Glomerular endothelial cell (primary cell): ENCODE results near the gene MED26. TPM values are rescaled to one million over a fixed set of nuclear protein-coding genes. Genes with fewer than 3 reads are reported as not detected.

Source experiments
- DNase-seq: peaks from one replicate; pipeline ENCODE4 v3.0.0-alpha.2; 2011; ENCODE audit warnings: low read depth, low spot score; ENCODE audit errors: extremely low read depth
- total RNA-seq: library from RNA; depleted of rRNA; stranded (reverse); fragments of >200 nt; gene quantifications from 2 replicates; pipeline ENCODE4 v1.2.3, GENCODE V29; 2015

The MED26 gene
- total RNA-seq, 1 donor from 2014 or later = 11.7 TPM

DNA sequence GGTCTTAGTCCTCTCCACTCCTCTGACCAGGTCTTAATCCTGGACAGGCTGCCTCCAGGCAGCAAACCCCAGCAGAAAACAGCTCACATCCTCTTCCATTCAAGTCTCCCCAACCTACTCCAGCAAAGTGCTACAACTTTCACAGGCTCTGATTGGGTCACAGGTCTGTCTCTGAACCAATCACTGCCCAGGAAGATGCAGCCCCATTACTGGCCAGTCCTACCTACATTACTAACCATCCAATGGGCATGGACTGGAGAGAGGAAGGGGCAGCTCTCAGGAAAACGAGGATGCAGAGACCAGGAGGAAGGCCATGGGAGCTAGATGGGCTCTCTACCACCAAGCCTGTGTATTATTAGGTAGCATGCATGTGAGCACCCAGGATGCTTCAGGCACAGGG, 12.2 kb downstream of the MED26 start:
- DNase-seq = no peak

GRCh38 chr19:16614941-16615340, 13.1 kb downstream of the MED26 start:
- no peak for DNase-seq

DNA sequence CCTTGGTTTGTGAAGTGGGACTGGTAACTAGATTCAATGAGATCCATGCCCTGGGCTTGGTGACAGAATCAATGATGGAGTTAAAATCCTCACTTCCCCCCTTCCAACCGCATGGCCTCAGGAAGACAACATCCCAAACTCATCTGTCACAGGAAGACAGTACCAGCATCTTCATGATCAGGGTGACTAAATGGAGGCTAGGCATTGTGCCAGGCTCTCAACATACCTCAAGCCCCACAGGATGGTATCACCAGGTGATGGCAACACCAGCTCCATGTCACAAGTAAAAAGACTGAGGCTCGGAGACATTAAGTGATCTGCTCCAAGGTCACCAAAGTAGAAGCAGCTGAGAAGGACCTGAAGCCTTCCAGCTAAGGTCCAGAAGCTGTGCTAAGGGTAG, 14.2 kb downstream of the MED26 start:
- DNase-seq = no peak

- no peak for DNase-seq
Observed at GRCh38 chr19:16612636-16613035, 15.4 kb downstream of the MED26 start.

DNA sequence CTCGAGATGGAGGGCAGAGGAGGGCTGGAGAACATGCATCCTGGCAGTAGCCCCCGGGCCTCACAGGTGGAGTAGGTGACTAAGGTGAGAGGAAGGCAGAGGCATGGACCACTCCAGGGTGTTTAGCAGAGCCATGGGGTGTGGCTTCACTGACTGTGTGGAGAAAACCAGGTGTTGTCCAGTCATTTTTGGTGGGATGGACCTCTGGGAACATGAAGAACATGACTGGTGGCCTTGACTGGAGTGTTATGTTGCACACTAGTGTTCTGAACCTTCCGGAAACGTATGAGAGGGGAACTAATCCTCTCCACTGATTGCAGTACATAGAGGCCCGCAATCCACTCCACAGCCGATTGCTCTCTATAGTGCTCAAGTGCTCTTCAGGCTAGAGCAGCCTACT, 16.9 kb downstream of the MED26 start:
- no peak for DNase-seq

GRCh38 chr19:16609511-16610200, 18.3 kb downstream of the MED26 start:
- DNase-seq = no peak

DNA sequence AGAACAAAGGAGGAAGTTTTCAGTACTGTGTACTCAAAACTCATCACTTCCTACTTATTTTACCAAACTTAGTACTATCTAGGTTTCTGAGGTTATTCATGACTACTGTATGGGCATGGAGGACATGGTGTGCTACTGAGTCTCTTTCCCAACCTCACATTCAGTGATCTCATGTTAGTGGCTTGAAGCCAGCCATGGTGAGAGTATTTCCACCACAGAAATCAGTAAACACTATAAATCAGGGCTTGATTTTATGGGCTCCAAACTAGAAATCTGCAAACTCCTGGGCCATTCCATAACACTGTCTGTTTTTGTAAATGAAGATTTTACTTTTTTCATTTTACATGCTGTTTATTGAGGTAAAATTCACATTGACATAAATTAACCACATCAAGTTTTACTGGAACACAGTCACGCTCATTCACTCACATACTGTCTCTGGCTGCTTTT, 19.7 kb downstream of the MED26 start:
- no peak for DNase-seq

GRCh38 chr19:16607819-16608218, 20.2 kb downstream of the MED26 start:
- DNase-seq = no peak

DNA sequence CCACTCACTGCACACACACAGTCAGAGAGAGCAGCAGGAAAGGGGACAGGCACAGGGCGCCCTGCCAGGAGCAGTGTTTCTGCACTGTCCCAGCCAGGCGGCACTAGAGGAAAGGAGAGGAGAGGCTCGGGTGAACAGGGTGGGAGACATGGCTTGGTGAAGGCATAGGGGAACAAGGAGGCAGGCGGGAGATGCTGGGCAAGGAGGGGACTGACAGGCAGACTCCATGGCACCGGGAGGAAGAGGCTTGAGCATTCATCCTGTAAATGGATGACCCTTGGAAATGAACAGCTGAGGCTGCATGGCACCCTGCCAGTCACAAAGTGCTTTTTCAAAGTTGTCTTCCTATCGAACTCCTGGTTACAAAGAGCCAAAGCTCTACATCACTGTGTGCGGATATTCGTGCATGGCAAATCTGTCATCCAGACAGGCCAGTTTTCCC, 22.4 kb downstream of the MED26 start:
- DNase-seq = no peak

DNA sequence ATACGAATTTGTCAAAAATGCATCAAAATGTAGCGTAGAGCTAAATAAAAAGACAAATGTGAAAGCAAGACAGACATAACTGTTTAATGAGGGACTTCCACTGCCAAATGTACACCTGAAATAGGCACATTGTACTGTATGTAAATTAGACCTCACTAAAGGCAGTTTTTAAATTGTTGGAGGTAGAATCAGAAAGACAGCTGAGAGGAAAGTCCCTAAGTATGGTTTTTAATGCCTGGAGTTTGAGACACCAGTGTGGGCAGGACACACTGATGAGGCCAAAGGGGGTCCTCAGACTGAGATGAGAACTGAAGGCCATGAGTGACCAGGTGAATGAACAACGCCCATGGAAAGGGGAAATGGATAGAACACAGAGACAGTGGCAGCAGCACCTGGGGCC, 22.9 kb downstream of the MED26 start:
- no peak for DNase-seq

GRCh38 chr19:16604615-16605014, 23.4 kb downstream of the MED26 start:
- no peak for DNase-seq

GRCh38 chr19:16603090-16603489, 24.9 kb downstream of the MED26 start:
- DNase-seq = no peak

DNA sequence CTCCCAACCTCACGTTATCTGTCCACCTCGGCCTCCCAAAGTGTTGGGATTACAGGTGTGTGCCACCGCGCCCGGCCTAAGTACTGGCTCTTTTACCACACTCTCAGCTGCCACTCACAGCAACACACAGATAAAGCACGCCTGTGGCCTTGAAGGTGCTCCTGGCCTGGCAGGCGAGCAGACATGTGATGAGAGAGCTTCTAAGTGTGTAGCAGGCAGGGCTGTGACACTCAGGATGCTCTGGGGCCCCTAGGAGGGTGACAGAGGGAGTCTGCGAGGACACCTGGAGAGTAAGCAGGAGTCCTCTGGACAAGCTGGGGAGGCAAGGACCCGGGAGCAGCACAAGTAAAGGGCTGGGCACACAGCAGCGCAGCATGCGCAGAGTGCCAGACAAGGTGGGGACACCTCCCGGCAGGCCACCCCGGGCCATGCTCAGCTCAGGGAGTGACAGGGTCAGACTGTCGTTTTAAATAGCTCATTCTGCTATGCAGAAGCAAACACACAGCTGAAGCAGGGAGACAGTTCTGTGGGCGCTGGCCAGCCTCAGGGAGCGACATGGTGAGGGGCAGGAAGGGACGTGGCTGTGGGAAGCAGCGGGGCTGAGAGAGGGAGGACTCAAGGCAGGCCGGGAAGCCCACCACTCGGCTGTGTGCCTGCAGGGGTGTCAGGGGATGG, 26.5 kb downstream of the MED26 start:
- DNase-seq = no peak

DNA sequence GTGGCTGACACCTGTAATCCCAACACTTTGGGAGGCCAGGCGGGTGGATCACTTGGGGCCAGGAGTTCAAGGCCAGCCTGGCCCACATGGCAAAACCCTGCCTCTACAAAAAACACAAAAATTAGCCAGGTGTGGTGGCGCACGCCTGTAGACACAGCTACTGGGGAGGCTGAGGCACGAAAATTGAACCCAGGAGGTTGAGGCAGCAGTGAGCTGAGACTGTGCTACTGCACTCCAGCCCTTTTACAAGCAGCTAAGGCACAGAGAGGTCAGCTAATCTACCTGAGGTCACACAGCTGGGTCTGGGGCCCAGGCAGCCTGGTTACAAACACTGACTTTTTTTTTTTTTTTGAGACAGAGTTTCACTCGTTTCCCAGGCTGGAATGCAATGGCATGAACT, 27.2 kb downstream of the MED26 start:
- DNase-seq = no peak

- no peak for DNase-seq
Observed at GRCh38 chr19:16599655-16600346, 28.2 kb downstream of the MED26 start.

DNA sequence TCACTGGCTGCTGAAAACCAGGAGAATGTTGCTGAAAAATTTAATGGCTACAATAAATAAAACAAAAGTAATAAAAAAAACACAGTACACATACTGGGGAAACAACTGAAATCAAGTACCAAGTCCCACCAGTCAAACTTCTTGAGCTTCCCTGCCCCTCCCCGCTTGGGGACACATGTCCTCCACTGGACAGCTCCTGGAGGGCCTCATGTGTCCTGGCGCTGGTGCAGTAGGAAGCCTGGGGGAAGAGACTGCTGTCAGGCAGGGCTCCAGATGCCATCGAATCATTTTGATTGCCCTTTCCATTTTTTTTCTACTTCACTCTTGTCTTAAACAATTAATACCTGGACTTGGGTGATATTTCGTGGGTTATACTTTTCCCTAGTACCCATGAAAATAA, 29.2 kb downstream of the MED26 start:
- no peak for DNase-seq

DNA sequence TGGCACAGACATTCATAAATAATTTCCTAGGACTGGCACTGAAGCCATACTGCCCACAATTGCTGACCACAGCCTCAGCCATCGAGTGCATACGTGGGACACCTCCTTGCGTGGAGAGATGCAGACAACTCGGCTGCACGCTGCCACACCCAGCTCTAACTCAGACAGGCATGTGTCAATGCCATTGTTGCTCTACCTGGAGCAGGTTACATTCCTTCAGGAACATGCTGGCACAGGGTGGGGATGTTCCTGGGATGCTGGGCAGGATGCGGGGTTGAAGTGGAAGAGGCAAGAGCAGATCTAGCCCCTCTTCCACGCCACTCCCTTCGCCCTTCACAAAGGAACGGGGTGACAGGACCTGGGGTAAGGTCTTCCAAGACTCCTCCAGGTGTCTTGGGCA, 31.6 kb downstream of the MED26 start:
- DNase-seq = no peak

- no peak for DNase-seq
Observed at GRCh38 chr19:16595097-16595496, 32.9 kb downstream of the MED26 start.

DNA sequence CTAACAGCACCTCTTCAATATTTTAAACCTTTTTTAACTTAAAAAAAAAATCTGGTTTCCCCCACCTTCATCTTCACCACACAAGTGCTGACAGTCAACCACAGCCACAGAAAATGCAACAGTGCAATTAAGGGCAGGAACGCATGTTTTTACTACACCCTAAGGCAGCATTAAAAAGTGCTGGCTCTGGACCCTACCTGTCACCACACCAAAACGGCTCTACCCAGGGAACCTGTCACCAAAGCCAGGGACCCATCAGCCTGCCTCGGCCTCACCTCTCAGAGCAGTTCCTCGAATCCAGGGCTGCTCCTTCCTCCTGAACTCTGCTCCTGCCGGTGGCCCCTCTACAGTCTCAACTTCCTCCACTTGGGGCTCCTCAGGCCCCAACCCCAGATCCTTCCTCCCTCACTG, 33.3 kb downstream of the MED26 start:
- DNase-seq = no peak

DNA sequence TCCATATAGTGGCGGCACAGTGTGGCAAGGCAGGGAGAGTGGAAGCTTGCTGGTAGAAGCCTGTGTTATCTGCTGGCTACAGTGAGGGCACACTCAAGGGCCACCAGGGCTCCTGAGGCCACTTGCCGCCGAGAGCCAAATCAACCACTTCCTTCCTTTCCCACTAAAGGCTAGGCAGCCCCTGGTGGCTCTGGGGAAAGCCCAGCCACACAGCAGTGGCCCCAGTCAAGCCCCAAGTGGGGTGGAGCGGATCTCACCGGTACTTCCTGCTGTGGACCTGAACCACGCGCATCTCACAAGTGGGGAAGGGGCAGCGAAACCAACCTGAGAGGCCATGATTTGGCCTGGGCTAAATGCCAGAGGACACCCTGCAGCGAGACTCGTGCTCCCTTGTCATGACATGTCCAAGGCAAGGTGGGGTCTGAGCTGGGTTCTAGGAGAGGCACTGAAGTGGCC, 33.8 kb downstream of the MED26 start:
- no peak for DNase-seq

GRCh38 chr19:16593181-16593580, 34.8 kb downstream of the MED26 start:
- DNase-seq = no peak
